NCI-H1048 (cell line): Measurements from ENCODE around the gene SLC43A2.

Experiments
- DNase-seq: peaks from one replicate; lab custom pipeline; 2025; lab: John Stamatoyannopoulos, UW

Gene SLC43A2

DNA sequence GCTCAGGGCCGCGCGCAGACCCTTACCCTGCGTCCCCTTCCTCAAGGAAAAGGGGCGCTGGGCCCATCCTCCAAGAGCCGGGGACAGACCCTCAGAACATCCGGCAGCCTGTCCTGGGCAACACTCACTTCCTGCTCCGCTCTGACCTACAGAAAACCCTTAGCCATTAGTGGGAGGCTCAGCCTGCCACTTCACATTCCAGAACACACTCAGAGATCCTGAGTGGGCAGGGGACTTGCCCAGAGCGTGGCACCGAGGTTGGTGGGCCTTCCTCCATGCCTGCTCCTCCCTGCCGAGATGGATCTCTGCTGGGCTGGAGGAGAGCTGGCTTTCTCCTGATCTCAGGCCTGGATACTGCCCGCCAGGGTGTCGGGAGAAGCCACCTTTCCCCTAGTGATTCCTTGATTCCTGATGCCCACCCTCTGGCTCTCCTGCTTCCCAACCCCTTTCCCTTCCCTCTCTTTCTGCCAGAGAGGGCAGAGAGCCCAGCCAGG lies 15.4 kb upstream of the SLC43A2 start:
- no peak for DNase-seq

DNA sequence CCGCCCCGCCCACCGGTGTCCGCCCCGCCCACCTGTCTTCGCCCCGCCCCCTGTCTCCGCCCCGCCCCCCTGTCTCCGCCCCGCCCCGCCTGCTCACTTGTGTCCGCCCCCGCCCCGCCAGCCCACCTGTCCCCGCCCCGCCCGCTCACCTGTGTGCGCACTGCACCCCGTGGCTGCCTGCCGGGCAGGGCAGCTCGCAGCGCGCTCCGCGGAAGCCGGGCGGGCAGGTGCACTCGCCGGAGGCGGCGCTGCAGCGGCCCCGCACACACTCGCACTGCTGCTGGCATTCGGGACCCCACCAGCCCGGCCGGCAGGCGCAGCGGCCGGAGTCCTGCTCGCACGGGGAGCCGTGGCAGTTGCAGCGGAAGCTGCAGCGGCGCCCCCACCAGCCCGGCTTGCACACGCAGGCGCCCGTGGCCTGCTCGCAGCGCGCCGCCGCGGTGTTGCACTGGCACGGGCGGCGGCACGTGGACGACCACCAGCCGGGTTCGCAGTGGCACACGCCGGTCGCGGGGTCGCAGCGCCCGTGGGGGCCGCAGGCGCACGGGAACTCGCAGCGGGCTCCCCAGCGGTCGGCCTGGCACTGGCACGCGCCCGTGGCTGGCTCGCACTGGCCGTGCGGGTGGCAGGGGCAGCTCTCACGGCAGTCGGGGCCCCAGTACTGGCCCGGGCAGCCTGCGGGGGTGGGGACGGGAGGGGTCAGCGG lies 14.8 kb upstream of the SLC43A2 start:
- peak; percentile 67 for DNase-seq

DNA sequence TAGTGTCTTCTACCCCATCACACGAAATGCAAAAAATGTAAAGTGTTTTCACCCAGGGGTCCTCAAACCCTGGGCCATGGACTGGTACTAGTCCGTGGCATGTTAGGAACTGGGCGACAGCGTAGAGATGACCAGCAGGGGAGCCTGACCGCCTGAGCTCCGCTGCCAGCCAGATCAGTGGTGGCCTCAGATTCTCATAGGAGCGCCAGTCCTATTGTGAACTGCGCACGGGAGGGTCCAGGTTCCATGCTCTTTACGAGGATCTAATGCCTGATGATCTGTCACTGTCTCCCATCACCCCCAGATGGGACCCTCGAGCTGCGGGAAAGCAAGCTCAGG lies 12.4 kb upstream of the SLC43A2 start:
- DNase-seq: no peak

DNA sequence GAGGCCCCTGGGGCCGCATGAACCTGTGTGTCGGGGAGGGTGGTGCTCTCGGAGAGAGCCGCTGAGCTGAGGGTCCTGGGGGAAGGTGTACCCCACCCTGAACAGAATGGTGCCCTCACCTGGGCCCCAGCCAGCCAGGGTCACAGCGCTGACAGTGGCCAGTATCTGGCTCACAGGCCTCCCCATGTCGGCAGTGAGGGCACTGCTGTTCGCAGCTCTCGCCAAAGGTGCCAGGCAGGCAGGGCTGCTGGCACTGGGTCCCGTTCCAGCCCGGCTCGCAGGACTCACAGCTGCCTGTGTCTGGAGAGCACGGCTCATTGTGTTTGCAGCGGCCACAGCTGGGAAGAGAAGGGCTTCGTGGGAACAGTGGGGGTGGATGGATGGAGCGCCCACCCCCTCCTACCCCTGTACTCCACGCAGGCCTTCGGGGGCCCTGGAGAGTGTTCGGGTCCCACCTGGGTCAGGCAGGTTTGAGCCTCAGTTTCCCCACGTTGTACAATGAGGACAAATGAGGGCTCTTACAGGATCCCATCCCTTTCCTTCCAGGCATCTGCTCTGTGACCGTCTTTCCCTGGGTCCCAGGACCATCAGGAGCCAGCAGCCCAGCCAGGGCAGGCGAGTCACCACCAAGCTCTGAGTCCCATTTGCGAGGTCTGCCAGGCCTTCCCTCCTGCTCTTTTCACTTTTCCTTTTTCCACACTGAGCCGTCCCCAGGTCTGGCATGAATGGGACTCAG lies 11.9 kb upstream of the SLC43A2 start:
- DNase-seq: no peak

DNA sequence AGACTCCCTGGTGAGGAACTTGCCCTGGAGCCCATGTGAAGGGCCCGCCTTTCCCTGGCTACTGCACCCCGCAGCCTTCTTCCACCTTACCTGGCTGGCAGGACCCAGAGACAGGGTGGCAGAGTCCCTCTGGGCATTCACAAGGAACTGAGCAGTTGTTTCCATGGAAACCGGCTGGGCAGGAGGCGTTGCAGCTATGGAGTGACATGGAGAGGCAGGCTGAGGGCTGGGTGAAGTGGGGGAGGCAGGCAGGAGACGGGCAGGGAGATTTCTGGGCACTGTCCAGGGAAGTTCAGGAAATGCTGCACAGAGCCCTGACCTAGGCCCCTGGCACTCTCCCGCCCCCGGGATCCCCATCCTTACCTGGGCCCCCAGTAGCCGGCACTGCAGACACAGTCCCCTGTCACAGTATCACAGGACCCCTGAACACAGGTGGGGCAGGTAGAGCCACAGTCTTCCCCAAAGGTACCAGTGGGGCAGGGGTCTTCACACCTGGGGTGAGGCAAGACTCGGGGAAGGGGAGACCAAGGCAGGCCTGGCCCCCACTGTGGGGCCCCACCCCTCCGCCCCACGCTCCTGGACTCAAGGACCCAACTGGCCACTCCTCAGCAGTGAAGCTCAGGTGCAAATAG lies 11.0 kb upstream of the SLC43A2 start:
- no peak for DNase-seq

DNA sequence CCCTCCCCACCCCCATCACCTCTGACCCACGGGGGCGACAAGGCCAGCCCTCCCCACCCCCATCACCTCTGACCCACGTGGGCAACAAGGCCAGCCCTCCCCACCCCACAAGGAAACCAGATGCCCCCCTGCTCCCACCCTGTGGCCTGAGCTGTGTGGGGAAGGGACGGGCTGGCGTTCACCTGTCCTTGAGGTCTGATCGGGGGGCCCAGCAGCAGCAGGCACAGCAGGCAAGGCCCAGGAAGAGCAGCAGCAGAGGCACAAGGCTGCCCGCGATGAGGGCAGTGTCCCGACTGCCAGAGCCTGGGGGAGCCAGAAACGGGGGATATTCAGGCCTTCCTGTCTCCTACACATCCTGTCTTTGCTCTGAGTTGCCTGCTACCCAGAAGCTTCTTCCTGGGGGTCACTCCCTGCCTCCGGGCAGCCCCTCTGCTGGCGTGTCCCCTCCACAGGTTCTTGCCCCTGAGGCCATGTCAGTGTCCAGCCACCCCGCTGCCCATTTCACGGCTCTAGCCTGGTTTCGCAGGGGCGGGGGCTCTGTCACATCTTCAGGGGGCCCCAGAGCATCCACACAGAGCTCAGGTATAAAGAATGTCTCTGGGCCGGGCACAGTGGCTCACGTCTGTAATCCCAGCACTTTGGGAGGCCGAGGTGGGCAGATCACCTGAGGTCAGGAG lies 10.1 kb upstream of the SLC43A2 start:
- DNase-seq: no peak

DNA sequence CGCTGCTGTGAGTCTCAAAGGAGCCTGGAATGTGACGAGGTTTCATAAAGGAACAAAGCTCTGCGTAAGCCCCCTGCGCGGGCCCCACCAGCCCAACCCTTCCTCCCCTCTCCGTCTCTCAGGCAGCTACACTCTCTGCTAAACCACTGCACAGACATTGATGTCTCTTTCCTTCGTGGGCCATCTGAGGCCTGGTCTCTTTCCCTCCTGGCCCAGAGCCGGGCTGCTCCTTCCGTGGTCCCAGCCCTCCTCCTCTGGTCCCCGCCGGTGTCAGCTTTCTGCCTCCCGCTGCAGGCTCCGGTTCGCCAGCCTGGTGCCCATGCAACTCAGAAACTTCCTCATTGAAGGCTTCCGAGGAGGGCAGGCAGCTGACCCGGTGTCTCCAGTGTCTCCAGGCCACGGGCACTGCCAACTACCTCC lies 9.5 kb upstream of the SLC43A2 start:
- no peak for DNase-seq

DNA sequence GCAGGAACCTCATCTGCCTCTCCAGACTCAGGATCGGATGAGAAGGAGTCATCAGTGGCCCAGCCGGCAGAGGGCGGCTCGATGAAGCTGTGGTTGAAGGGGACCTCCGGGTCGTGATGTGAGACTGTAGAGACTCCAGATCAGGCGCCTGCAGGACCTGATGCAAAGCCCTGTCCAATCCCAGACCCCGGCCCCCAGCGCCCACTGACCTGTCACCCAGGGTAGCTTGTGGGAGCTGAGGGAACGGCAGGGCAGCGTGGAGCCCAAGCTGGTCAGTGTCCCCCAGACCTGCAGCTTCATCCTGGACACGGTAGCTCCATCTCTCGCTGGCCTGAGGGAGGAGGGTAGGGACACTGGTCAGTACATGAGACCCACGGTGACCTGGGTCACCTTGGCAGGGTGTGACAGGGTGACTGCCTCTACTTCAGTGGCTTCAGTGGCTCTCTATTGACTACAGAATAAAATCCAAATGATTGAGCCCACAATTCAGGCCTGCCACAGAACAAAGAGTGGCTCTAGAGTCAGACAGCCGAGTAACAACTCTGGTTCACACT lies 8.2 kb upstream of the SLC43A2 start:
- no peak for DNase-seq

DNA sequence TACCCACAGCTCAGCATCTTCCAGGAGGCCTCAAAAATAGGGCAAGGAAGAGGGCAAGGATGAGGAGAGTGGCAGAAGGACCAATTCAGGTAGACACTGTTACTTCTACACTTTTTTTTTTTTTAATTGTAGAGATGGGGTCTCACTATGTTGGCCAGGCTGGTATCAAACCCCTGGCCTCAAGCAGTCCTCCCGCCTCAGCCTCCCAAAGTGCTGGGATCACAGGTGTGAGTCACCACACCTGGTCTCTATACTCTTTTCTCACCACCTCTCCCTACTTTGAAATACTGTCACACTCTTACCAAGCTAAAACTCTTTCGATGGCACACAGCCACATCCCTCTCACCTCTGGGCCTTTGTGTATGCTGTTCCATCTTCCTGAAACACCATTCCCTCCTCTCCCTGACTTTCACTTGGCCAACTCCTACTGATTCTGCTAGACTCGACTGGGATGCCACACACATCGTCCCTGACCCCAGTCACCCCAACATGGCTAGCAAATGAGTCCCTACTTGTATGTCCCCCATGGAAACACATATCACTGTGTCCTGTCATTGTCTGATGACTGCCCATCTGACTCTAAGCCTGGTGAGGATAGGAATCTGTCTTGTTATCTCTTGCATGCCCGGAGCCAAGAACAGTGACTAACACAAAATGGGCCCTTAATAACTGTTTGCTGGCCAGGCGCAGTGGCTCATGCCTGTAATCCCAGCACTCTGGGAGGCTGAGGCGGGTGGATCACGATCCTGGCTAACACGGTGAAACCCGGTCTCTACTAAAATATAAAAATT lies 7.2 kb upstream of the SLC43A2 start:
- DNase-seq: no peak

DNA sequence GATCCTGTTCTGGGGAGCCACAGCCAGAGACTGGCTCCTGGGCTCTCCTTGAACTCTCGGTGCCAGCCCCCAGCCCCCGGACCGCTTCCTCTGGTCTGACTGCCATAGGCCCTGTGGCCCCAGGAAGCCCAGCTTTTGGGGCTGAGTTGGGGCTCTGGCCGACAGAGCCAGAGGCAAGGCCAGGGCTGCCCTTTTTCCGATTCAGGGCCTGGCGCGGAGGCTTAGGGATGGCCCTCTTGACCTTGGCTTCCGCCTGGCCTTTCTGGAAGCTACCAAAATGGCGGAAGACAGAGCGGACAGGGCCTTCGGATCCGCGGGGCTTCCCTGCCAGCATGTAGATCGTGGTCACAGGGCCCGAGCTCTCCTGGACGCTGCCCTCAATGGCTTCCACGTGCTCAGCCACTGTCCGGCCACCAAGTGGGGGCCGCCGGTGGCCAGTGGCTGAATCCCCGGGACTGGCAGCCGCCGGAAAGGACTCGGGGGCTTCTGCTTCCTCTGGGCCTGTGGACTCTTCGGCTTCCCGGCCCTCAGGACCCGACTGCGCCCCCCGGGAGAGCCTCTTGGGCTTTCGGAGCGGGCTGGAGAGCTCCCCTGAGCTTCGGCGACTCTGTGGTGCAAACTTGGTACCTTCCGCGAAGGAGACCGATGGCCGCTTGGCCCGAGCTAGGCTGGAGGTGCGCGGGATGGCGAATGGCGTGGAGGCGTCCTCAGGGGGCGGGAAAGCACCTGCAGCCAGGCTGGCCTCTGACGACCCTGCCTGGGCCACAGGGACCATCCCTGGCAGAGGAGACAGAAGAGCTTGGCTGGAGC lies 6.4 kb upstream of the SLC43A2 start:
- no peak for DNase-seq

DNA sequence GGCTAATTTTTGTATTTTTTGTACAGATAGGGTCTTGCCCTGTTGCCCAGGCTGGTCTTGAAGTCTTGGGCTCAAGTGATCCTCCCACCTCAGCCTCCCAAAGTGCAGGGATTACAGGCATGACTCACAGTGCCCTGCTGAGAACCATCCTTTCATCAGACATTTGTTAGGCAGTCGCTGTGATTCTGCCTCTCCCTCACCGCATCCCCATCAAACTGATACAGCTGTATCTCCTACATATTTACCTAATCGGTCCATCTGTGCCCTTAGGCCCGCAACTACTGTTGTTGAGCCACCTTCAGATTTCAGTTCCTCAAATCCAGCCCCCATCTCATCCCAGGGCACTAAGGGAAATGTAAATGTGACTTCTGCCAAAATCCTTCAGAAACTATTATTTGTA lies 2.0 kb upstream of the SLC43A2 start:
- DNase-seq: no peak

DNA sequence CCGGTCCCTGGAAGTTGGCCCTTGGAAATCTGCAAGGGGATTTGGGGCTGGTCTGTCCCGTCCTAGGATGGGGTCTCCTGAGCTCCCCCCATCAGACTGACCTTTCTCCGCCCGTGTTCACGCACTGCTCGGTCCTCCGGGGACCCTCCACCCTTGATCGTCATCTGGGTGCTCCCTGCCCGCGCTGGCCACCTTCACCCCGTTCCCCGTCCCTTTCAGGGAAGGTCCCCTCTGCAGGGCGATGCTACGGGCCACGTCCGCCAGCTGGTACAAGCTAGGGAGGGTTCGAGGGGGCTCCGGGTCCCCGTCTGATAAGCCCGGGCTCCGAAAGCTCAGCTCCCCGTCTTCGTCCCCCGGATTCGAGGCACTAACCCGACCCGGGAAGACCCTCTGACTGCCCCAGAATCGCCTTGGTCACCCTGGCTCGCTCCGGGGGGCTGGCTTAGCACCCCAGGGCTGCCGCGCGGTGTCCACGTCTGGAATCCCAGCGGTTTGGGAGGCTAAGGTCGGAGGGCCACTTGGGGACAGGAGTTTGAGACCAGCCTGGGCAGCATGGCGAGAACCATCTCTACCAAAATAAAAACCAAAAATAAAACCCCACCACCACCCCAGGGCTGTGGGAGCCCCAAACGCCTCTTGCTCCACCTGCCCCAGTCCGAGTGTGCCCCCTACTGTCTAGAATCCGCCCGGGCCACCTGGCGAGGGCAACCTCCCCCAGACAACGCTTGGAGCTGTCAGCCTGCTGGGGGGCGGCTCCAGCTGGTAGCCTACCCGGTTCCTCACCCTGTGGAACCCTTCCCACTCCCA lies 1.1 kb upstream of the SLC43A2 start:
- DNase-seq: no peak

DNA sequence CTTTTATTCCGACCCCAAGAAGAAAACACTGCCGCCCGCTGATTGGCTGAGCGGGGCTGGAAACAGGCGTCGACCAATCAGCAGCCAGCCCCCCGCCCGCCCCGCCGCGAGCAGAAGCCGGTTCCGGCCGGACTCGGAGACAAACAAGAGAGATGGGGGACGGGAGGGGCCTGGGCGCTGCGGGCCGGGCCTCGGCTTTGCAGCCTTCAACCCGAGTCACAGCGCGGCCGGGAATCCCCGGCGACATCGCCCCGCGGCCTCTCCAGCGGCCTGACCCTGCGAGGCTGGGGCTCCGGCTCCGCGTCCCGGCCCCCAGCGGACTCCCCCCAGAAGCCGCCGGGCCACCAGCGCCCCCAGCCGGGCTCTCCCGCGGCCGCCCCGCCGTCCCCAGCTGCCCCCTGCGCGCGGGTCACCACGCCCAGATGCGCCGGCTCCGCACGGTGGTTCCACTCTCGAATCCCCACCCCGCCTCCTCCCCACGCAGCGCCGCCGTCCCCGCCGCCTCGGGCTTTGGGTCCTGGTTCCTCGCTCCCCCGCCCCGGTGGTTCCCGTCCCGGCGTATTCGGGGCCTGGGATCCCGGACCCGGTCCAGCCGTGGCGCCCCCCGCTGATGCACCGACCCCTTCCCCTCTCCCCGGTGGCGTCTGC lies 346 bp upstream of the SLC43A2 start:
- DNase-seq: peak; percentile 75

DNA sequence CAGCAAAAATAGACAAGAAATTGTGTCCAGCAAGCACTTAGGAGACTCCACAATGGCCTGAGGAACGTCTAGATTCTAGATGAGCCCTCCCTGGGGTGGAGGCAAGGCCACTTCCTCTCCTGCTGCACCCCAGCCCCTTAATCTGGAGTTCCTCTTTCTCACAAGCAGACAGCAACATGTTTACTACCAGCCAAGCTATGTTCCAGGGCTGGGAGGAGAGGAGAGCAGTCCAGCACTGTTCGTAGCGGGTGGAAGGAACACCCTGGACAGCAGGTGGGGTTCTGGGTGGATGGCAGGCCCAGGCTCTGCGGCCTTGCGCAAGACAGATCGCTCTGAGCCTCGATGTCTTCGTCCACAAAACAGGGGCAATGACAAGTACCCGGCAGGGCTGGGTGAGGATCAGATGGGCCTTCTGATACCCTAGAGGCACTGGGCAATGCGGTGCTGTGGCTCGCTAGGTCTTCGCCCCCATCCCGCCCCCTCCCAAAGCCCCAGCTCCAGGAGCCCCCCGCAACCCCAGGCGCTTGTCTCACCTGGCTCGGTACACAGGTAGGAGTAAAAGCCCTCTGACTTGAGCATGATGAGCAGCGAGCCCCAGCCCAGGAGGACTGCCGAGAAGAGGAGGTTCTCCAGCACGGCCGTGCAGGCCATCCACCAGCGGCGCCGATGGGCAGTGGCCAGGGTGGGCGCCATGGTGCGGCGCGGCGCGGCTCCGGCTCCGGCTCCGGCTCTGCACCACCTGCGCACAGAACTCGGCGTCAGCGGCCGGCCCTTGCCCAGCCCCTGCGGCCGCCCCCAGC lies 1.3 kb downstream of the SLC43A2 start:
- DNase-seq: no peak

DNA sequence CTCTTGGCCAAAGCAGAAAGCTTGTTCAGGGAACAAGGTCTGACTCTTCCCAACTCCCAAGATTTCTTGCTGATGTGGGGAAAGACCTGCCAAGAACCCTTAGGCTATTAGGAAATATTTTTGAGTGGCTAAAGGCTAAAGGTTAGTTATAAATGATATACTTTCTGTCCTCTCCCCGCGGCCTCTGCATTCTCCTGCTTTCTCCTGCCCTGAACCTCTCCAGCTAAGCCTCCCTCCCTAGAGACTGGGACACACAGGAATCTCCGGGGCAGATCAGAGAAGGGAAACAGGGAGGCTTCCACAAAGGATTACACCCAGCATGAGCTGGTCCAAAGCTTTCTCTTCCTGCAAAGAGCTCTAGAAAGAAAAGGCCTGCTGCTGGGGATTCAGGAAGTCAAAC lies 2.3 kb downstream of the SLC43A2 start:
- DNase-seq: no peak

DNA sequence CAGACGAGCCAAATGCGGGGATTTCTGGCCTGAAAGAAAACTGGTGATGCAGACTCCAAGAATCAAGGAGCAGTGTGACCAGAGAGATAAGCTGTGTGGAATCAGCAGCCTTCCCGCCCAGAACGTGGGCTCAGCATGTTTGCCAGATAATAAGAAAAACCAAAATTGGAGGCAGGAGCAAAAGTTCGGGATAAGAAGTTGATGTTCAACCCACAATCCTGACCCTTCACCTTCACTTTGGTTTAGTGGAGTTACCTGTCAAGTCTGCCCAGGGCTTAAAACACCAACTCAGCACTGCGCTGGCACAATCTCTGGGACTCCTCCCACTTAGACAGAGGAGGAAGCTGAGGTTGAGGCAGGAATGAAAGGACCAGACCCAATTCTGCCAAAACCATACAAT lies 3.1 kb downstream of the SLC43A2 start:
- DNase-seq: no peak

DNA sequence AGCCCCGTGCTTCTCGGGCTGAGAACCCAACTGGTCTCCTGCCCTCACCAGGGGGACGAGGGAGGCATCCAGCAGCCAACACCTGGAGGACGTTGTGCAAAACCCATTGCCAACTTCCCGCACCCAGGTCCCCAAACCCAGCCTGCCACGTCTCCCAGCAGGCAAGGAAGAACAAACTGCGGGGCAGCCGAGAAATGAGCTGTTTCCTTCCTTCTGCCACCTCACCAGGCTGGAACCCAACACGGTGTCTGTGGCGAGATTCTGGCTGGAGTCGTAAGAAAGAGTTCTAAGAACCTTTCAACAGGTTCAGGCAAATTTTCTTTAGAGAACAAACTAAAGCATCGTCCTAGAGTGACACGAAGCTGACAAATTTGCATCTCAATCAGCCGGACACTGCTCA lies 3.6 kb downstream of the SLC43A2 start:
- DNase-seq: no peak

DNA sequence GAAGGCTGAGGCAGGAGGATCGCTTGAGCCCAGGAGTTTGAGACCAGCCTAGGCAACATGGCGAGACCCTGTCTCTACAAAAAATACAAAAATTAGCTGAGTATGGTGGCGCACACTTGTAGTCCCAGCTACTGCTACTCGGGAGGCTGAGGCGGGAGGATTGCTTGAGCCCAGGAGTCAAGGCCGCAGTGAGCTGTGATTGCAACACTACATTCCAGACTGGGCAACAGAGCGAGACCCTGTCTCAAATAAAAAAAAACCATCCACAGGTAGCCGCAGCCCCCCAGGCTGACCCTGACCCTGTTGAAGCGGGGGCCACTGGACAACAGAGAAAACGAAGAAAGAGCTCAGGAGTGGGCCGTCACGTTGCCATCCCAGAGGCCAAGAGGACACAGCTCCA lies 4.0 kb downstream of the SLC43A2 start:
- DNase-seq: no peak
